Stimulated activated CD4-positive, alpha-beta T cell treated with anti-CD3 and anti-CD28 coated beads, Interleukin-4, amount 100 ng/mL, for 1 hour (primary cell): ENCODE measurements around the gene CHST13.

Source experiments
- DNase-seq: peaks from one replicate; pipeline ENCODE4 v3.0.0-alpha.2; 2020

Gene CHST13

GRCh38 chr3:126523745-126524428 is at the start of gene CHST13:
TSS of gene CHST13 (plus strand) at chr3:126524155. CDS start at chr3:126524333, 178 bp downstream.
- no peak for DNase-seq

GRCh38 chr3:126474498-126475412 is 49.2 kb upstream of the CHST13 start:
- peak; percentile 42 for DNase-seq

GRCh38 chr3:126475413-126476114 is 48.4 kb upstream of the CHST13 start, which contains the start of gene ZXDC:
TSS of gene ZXDC (minus strand) at chr3:126475891. CDS start at chr3:126475865, 26 bp downstream.
- peak; percentile 93 for DNase-seq

GRCh38 chr3:126476166-126477060 is 47.5 kb upstream of the CHST13 start:
- DNase-seq: no peak

- no peak for DNase-seq
Observed at GRCh38 chr3:126477061-126477380, 46.9 kb upstream of the CHST13 start.

- no peak for DNase-seq
Observed at GRCh38 chr3:126478581-126479310, 45.2 kb upstream of the CHST13 start.

- no peak for DNase-seq
Observed at GRCh38 chr3:126479642-126480041, 44.3 kb upstream of the CHST13 start.

GRCh38 chr3:126480206-126480605 is 43.7 kb upstream of the CHST13 start:
- no peak for DNase-seq

- no peak for DNase-seq
Observed at GRCh38 chr3:126480861-126481260, 43.1 kb upstream of the CHST13 start.

- DNase-seq: no peak
Observed at GRCh38 chr3:126481808-126482502, 42.0 kb upstream of the CHST13 start.

GRCh38 chr3:126482503-126483255 is 41.3 kb upstream of the CHST13 start:
- no peak for DNase-seq

GRCh38 chr3:126483321-126483761 is 40.6 kb upstream of the CHST13 start:
- DNase-seq: no peak

- no peak for DNase-seq
Observed at GRCh38 chr3:126484148-126484547, 39.8 kb upstream of the CHST13 start.

GRCh38 chr3:126484662-126485061 is 39.3 kb upstream of the CHST13 start:
- DNase-seq: no peak

GRCh38 chr3:126485176-126485897 is 38.6 kb upstream of the CHST13 start:
- DNase-seq: no peak

GRCh38 chr3:126485956-126486355 is 38.0 kb upstream of the CHST13 start:
- DNase-seq: no peak

GRCh38 chr3:126486360-126486847 is 37.6 kb upstream of the CHST13 start:
- DNase-seq: no peak

GRCh38 chr3:126487151-126487771 is 36.7 kb upstream of the CHST13 start:
- DNase-seq: no peak

- no peak for DNase-seq
Observed at GRCh38 chr3:126488185-126488584, 35.8 kb upstream of the CHST13 start.
